HG03196 (cell line): ENCODE measurements around the gene ZBED2.
"Not testable (repeated sequence)": the region's sequence is repeated elsewhere in the genome, so short reads cannot be mapped to it uniquely, and the experiment has no call there.

Experiments
- ATAC-seq: cut with Tn5 transposase; IDR thresholded peaks from one replicate; pipeline ENCODE4 v1.9.1; 2021; ENCODE audit not compliant: unreplicated experiment

Gene ZBED2

DNA sequence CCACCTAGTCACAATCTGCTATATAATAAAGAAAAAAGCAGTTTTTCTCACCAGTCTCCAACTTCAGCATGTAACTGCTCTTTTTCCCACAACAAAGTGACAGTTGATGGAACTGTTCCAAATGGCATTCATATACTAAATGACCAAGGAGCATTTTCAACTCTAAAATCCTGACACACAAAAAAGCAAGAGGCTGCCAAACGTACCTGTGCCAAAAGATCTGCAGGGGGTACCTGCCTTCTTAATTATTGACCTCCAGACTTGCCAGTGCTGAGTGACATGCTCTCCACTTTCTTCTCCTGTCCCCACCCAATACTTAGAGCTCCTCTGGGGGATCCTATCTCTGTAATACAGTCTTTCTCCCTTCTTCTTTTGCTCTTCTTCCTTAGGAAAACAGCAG is 18.0 kb downstream of the ZBED2 start:
- no peak for ATAC-seq

DNA sequence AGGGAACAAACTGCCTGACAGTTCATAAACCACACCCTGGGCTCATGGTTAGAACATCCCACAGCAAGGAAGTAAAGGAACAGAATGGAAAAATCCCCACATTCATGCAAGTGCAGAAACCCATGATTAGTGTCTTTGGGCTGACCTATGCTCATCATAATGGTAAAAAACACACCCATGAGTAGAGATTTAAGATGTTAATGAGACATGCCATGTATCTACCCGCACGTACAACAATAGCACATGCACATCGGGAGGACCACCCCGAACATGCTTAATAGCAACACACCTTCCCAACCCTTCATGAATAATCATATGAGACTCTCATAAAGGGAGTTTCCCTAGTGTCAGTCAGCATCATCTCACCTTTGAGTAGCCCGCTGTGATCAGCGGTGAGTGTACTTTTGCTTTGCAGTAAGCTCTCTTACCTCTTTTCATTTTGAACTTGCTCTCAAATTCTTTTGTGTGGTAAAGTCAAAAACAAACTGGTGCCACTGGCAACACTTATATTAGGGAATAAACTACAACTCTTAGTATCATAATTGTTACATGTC is 23.2 kb downstream of the ZBED2 start:
- ATAC-seq: no peak

DNA sequence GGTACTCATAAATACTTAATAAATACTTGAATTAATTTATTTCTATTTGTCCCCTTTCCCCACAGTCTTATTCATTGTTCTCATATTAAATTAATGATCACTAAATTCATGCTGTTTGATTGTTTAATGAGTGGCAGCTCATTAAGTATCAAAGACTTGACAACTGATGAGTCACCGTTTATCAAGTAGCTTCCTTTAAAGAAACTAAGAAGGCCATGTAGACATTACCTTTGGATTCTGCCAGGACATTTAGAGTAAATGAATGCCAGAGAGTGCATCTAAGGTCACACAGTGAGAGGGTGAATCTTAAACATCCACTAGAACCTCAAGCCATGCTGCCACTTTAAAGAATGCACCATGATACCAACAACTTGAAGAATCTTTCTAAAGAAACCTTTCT is 23.9 kb downstream of the ZBED2 start:
- ATAC-seq: no peak

DNA sequence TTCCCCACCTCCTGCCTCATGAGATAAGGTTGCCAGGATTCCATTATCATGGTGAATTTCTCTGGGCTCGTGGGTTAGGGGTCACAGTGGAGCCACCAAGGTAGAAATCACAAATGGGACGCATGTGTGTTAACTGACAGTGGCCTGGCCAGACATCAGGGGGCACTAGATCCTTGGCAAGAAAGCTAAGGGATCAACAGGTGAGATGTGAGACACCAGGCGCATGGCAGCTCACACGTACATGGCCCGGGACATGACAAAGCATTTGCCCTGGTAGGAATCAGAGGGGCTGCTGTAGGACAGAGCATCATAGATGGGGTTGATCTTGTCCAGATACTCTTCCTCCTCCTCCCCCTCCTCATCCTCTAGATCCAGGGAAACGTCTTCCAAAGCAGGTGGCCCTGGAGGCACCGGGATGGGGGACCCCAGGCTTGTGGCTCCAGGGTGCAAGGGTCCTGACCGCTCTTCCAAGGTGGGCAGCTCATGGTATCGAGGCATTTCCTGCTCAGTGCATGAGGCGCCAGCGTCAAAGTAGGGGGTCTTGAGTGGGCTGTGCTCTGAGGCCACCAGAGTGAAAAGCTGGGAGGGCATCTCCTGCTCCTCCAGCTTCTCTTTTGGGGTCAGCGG is 24.6 kb downstream of the ZBED2 start:
- ATAC-seq: no peak

DNA sequence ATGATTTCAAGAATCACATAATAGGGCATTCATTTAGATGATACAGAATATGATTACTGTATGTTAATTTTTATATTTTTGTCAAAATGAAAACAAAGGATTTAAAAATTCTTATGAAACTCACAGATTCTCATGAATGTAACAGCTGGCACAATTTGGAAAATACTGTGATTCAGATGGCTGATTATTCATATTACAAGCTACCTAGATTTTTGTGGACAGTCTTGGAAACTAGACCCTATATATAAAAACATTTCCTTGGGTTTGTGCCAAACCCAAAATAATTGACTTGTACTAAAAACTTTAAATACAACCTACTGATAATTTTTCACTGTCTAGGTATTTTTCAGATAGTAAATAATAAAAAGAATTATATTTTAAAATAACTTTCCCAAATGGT is 26.2 kb downstream of the ZBED2 start:
- ATAC-seq: no peak

DNA sequence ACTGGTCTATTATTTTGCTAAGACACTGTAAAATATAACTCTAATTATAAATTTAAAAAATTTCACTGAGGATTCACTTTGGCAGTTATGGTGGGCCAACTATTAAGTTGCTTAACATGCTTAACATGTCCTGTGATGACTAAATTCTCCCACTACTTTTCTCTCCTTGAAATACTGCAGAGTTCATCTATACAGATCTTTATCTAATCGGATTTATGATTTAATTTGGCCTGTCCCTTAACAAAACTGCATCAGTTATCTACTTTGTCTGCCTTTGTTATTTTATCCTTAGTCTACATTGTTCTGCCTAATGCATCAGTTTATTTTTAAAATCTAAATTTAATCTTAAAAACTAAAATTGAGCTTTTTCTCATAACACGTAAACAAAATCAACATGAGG is 26.8 kb downstream of the ZBED2 start:
- no peak for ATAC-seq

DNA sequence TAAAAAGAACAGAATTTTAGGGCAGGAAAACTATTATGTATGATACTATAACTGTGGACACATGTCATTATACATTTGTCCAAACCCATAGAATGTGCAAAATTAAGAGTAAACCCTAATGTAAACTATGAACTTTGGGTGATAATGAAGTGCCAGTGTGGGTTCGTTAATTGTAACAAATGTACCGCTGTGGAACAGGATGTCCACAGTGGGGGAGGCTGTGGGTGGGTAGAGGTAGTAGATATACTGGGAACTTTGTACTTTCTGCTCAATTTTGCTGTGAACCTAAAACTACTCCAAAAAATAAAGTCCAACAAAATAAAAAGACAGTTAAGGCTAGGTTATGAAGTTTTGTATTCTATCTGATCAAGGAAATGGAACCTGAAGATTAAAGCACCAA is 28.3 kb downstream of the ZBED2 start:
- no peak for ATAC-seq

DNA sequence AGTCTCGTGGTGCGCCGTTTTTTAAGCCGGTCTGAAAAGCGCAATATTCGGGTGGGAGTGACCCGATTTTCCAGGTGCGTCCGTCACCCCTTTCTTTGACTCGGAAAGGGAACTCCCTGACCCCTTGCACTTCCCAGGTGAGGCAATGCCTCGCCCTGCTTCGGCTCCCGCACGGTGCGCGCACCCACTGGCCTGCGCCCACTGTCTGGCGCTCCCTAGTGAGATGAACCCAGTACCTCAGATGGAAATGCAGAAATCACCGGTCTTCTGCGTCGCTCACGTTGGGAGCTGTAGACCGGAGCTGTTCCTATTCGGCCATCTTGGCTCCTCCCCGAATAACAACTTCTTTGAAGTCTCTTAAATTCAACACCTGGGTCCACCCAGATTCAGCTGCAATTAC is 33.2 kb downstream of the ZBED2 start:
- ATAC-seq: not testable (repeated sequence)

DNA sequence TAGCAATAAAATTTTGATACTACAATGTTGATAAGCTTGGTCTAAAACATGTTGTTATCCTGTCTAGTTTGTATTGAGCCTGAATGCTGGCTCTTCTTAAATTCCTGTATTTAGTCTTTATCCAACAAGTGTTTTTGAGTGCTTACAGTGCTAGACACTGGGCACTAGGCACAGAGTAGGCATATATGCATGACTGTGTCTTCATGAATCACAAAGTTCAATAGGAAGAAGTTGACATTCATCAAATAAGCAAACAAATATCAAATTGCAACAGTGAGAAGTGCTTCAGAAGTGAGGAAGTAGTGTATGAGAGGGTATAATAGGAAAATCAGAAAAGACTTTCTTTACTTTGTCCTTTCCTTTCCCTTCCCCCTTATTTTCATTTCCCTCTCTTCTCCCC is 46.4 kb downstream of the ZBED2 start:
- ATAC-seq: no peak

DNA sequence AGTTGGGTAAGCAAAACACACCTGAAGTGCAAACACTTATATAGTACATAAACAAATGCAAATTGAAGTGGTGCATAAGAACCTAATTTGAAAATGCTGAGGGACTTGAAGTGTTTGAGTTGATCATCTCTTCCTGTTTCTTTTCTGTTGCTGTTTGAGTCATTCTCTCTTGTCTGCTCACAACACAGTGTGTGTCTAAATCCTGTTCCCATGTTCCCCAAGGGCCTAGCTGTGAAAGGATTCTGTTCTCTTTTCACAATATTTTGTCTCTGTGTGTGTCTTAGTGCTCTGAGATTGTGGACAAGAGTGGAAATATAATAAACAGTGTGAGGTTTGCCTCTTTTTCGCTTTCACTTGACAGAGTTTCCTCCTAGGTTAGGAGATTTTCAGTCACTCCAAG is 47.1 kb downstream of the ZBED2 start:
- ATAC-seq: peak; percentile 66

DNA sequence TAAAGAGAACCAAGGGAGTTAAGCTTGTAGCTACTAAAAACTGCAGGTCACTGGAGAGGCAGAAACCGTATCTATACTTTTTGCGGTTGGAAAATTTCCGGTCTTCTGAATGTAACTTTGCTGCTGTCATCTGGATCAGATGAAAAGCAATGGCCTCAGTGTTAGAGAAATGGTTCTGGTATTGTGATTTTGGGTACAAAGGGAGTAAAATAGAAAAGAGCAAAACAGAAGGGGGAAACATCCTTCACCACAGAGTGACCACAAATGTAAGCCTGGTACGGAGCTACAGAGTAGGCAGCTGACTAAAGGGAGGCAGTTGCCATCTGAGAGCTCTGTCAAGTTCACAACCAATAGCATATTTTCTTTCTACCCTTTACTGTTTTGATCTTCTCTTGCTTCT is 47.5 kb downstream of the ZBED2 start:
- ATAC-seq: peak; percentile 88

DNA sequence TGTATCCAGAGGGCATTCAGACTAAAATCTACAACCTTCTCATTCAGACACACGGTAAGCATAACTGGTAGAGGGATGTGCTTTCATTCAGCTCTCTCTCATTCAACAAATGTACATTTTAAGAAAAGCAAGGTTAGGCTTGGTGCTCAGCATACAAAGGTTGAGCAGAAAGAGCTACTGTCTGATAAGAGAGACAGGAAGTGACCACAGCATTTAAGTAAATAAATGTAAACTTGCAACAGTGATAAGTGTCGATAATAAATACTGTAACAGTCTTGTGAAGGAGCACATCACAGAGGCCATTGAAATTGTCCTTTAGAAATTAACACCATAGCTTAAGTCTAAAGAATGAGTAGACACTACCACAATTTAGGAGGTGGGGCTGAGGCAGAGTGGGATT is 49.8 kb downstream of the ZBED2 start:
- no peak for ATAC-seq
